Skin epidermis (tissue), 12 donors: ENCODE results near the gene DPP8.
"Not testable (repeated sequence)": the region's sequence is repeated elsewhere in the genome, so short reads cannot be mapped to it uniquely, and the experiment has no call there.

Source experiments
- H3K27ac ChIP-seq, 21 experiments: fragments of 200-600 bp; sonication (generic) in 11 of 21; one replicate each; pipeline ENCODE4 v1.5.0; 2020; ENCODE audit warnings: mild to moderate bottlenecking in 3 of 21, inconsistent platforms in 2 of 21, moderate library complexity in 2 of 21
- H3K4me3 ChIP-seq, 7 experiments: fragments of 200-600 bp; sonication (generic) in 2 of 7; one replicate each; pipeline ENCODE4 v1.5.0; 2020; ENCODE audit warnings: inconsistent platforms in 2 of 7, mild to moderate bottlenecking in 2 of 7, moderate library complexity in 1 of 7

The DPP8 gene

DNA sequence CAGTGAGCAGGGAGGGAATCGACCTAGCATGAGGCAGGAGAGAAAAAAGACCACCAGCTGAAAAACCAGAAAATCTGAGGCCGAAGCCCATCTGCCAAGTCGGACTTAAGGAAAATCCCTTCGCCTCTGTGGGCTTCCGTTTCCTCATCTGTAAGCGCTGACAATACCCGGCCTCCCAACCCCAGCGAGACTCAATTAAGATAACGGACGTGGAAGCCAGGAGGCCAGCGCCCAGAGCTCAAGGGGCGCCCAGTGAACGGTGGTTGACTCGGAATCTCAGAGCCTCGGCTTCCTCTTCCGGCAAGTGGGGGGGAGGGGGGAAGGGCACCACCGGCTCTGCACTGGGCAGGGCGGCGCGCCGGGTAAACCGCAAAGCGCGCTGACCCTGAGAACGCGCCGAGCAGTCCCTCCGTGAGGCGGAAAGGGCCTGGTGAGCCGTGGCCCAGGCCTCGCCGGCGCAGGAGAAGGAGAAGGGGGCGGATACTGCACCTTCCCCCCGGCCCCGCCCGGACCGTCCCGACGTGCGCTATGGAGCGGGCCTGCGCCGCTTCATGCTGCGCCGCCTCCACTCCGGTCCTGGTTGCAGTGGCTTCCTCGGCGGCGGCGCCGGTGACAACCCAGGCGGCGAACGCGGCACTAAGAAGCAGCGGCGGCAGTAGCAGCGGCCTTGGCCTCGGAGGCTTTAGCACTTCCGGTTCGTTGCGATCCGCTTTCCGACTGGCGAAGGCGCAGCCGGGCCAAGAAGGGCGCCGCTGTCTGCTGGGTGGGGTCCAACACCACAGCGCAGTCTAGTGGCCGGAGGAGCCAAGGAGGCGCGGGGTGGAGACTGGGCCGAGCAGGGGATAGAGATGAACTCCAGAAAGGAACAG, at the start of gene DPP8:
DPP8 (minus strand) TSS at position 693 of the 869 bp plus-strand sequence. CDS start 5,136 bp downstream, outside the sequence.
- peak within 1 kb of the TSS; percentile 55 to 100 (median 96) for H3K4me3 ChIP-seq
- H3K27ac ChIP-seq = peak within 1 kb of the TSS; percentile 80 to 99 (median 95)

GRCh38 chr15:65561934-65562333, 44.4 kb upstream of the DPP8 start:
- no peak overlapping the region for H3K4me3 ChIP-seq
- no peak overlapping the region for H3K27ac ChIP-seq

GRCh38 chr15:65559941-65560340, 42.5 kb upstream of the DPP8 start:
- Histone ChIP-seq H3K4me3 (no peak overlapping the region), H3K27ac (no peak overlapping the region)

DNA sequence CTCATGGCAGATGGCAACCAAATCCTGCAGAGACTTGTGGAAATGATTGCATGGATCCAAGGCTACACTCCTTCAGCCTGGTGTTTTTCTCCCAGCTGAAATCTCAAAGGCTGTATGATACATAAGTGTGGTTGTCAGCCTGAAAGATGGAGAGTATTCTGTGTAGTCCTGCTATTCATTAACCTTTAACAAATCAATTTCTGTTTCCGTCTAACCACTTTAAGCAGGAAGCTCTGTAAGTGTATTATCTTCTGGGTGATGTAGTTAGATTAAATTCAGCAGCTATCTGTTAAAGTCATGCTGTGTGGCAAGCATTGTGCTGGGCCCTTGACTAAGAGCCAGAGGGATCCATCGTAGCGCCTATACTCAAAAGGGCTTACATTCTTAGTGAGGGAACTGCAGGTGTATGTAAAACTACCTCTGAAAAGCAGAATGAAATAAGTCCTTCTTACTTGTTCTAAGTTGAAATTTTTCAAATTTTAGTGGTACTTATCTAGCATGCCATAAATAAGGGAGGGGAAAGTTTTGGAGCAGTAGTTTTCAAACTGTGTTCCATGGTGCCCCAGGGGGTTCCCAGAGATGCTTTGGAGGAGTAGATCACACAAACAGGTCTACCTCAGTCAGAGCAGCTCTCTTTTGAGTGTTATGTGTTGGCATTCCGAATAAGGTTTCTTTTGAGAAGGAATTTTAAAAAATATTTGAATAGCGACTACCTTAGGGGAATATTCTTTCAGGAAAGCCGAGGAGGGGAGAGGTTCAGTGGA, 41.7 kb upstream of the DPP8 start:
- no peak overlapping the region for H3K4me3 ChIP-seq

DNA sequence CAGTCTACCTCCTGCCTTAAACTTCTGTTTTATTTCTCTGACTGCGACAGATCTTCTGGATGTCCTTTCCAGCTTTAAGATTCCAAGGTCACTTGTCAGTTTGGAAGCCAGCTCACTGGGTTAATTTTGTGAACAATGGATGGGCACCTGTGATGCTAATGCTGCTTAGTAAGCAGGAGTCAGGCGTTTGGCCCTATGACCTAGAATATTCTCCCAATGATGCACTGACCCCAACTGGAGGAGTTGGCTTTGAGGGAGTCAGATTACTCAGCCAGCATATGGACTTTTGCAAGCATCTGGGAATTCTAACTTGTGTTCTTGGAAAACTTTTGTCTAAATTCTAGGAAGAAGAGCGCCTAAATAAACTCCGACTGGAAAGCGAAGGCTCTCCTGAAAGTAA, 40.8 kb upstream of the DPP8 start:
- H3K4me3 ChIP-seq = no peak overlapping the region
- H3K27ac ChIP-seq = no peak overlapping the region

More for the DNA sequence above, 41.7 kb upstream of the DPP8 start:
- H3K27ac ChIP-seq = no peak overlapping the region

GRCh38 chr15:65556622-65557021, 39.1 kb upstream of the DPP8 start:
- Histone ChIP-seq H3K4me3 (no peak overlapping the region), H3K27ac (no peak overlapping the region)

DNA sequence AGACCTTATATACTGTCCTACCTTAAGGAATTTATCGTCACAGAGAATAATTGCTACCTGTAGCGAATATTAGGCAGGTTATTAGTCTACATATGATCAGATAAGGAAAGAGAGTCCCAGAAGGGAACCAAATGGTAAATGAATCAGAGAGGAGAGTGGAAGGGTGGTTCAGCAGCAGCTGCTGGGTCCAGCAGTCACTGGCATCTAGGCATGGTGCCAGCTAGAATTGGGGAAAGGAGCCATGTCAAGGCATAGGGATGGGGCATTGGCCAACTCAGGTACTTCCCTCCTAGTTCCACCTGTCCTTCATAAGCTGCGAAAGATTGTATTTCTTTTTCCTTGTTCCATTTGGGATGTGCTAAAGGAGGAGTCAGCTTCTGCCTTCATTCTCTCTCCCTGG, 36.2 kb upstream of the DPP8 start:
- no peak overlapping the region for H3K4me3 ChIP-seq
- no peak overlapping the region for H3K27ac ChIP-seq

DNA sequence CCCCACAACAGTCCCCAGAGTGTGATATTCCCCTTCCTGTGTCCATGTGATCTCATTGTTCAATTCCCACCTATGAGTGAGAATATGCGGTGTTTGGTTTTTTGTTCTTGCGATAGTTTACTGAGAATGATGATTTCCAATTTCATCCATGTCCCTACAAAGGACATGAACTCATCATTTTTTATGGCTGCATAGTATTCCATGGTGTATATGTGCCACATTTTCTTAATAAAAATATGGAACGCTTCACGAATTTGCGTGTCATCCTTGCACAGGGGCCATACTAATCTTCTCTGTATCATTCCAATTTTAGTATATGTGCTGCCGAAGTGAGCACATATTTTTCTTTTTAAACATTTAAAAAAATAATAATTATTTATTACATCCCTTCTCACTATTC, 35.4 kb upstream of the DPP8 start:
- not testable (repeated sequence) for H3K27ac ChIP-seq, H3K4me3 ChIP-seq

GRCh38 chr15:65551183-65551582, 33.7 kb upstream of the DPP8 start:
- no peak overlapping the region for H3K27ac ChIP-seq
- no peak overlapping the region for H3K4me3 ChIP-seq

GRCh38 chr15:65550681-65551098, 33.2 kb upstream of the DPP8 start:
- Histone ChIP-seq H3K4me3 (no peak overlapping the region), H3K27ac (no peak overlapping the region)

DNA sequence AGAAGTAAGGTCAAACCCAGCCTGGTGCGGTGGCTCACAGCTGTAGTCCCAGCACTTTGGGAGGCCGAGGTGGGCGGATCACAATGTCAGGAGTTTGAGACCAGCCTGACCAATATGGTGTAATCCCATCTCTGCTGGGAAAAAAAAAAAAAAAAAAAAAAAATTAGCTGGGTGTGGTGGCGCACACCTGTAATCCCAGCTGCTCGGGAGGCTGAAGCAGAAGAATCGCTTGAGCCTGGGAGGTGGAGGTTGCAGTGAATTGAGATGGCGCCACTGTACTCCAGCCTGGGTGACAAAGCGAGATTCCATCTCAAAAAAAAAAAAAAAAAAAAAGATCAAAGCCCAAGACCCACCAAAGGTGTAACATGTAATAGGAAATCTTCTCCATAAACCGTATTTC, 31.8 kb upstream of the DPP8 start:
- not testable (repeated sequence) for H3K27ac ChIP-seq, H3K4me3 ChIP-seq

DNA sequence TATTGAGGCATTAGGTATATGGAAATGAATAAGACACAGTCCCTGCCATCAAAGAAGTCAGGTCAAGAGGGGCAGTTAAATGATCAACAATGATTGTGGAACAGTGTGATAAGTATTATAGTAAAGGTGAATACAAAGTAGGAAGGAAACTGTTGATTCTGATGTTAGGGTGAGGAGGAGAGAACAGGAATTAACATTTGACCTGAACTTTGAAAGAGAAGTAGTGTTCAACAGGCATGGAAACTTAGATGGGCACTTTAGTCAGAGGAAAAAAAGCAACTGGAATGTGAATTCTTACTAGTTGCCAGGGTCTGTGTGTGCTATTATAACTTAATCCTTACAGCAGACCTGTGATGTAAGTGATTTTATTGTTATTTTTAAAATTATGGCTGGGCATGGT, 30.4 kb upstream of the DPP8 start:
- H3K4me3 ChIP-seq = no peak overlapping the region
- no peak overlapping the region for H3K27ac ChIP-seq

- H3K4me3 ChIP-seq = no peak overlapping the region
- no peak overlapping the region for H3K27ac ChIP-seq
Observed at GRCh38 chr15:65541231-65541820, 23.8 kb upstream of the DPP8 start.

- Histone ChIP-seq H3K27ac (no peak overlapping the region), H3K4me3 (no peak overlapping the region)
Observed at GRCh38 chr15:65540314-65540713, 22.8 kb upstream of the DPP8 start.

DNA sequence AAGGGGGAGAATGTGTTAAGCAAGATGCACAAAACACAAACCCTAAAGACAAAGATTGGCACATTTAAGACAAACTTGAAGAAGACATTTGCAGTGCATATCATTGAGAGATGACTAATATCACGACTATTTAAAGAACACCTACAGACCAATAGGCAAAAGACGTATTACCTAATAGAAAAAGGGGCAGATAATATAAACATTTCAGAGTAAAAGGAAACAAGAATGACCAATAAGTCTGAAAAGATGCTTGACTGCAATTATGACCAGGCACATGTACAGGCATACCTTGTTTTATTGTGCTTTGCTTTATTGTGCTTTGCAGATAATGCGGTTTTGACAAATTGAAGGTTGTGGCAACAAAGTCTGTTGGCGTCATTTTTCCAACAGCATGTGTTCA, 17.7 kb upstream of the DPP8 start:
- Histone ChIP-seq H3K4me3 (no peak overlapping the region), H3K27ac (no peak overlapping the region)

DNA sequence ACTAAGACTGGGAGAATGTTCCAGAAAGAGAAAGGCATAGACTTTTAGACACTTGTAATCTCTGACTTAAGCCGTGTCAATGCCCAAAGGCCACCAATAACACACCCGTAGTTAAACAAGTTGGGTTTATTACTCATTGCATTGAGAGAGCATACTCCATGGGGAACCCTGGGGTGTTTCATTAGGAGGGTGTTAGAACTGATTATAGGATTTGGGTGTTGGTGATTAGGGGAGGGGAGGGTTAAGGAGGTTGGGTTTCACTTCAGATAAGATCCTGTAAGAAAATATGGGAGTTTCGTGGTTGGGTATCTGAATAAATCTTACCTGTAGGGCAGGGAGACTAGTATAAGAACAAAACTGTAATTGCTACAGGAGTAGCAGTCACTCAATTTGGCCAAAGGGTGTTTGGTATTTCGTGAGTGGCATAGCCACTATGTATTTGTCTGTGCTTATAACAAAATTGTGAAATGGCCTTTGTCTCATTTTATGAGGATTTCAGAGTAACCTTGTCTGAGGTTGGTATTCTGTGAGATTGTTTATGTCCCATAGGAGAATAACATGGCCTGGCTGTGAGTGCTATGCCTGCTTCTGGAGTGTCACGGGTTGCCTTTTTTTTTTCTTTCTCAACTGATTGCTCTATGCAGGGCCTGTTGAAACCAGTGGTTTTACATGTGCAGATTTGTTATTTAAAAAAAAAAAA, 15.7 kb upstream of the DPP8 start:
- Histone ChIP-seq H3K4me3 (no peak overlapping the region), H3K27ac (peak overlapping the region in 5 of 21 experiments; percentile 14 to 50 (median 18))

DNA sequence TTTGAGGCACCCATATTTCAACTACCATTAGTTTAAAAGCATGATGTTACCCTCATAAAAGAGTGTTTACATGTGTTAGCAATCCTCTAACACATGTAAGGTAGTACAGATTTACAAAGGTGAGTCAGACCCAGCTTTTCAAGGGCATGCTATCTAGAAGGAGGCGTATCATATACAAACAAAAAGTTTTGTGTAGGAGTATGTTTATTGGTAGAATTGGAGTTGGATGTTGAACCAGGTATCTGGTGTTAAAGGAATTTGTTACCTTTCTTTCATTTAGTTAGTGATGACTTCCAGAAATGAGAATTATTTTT, 15.2 kb upstream of the DPP8 start:
- Histone ChIP-seq H3K4me3 (no peak overlapping the region), H3K27ac (peak overlapping the region in 3 of 21 experiments; percentile 16 to 50 (median 49))

- Histone ChIP-seq H3K27ac (peak within 1 kb of the TSS; percentile 27 to 82 (median 72)), H3K4me3 (peak within 1 kb of the TSS; percentile 59 to 82 (median 80))
Observed at GRCh38 chr15:65530318-65531111, 13.0 kb upstream of the DPP8 start, which contains the start of gene HACD3. Gene HACD3 (plus strand): TSS chr15:65530463. CDS start chr15:65530632, 169 bp downstream.

DNA sequence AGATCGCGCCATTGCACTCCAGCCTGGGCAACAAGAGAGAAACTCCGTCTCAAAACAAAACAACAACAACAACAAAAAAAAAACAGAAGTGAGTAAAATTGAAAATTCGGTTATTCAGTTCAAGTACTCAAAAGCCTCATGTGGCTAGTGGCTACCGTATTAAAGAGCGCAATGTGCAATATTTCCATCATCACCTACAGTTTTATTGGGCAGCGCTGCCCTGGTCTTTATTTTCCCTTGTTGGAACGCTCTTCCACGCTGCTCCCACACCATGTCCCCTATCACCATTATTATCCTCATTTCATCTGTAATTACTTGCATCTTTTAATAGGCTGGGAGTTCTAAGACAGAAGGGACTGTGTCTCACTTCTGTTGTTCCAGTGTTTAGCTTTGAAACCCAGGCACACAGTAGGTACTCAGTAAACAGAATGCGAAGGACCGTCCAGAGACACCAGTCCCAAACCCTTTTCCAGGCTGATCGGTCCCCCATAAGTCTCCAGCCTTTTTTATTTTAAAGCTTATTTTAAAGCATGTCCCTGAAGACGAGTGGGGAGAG, 12.4 kb upstream of the DPP8 start:
- H3K27ac ChIP-seq = peak overlapping the region in 17 of 21 experiments; percentile 1 to 82 (median 72)
- peak overlapping the region; percentile 59 to 82 (median 80) for H3K4me3 ChIP-seq
